Left renal pelvis (tissue), 4 donors: ENCODE results near the gene DEDD2. TPM values are rescaled to one million over a fixed set of nuclear protein-coding genes. Genes with fewer than 3 reads are reported as not detected.

Experiments
- DNase-seq, 4 donors: peaks; one replicate each; pipeline ENCODE4 v3.0.0-alpha.2; 2013; ENCODE audit warnings: low read depth in 4 of 4, low spot score in 3 of 4
- polyA plus RNA-seq, 4 donors: library from polyadenylated mRNA; unstranded; fragments of 120-200 nt; gene quantifications; one replicate each; pipeline ENCODE4 v1.2.1, GENCODE V29; 2013; ENCODE audit not compliant: insufficient read length in 4 of 4

The DEDD2 gene
- polyA plus RNA-seq, 4 donors: 15.9 to 33.8 (median 23.1) TPM

- DNase-seq: no peak
Measured at GRCh38 chr19:42249149-42249750, 31.8 kb upstream of the DEDD2 start.

GRCh38 chr19:42248270-42249148 lies 31.0 kb upstream of the DEDD2 start:
- no peak for DNase-seq

- DNase-seq: no peak
Measured at GRCh38 chr19:42247640-42248199, 30.2 kb upstream of the DEDD2 start.

GRCh38 chr19:42246922-42247639 lies 29.6 kb upstream of the DEDD2 start:
- no peak for DNase-seq

GRCh38 chr19:42246143-42246921 lies 28.9 kb upstream of the DEDD2 start:
- no peak for DNase-seq

- DNase-seq: no peak
Measured at GRCh38 chr19:42245231-42245630, 27.8 kb upstream of the DEDD2 start.

GRCh38 chr19:42244347-42245220 lies 27.1 kb upstream of the DEDD2 start:
- peak in 2 of 4 donors; percentile 88 to 91 for DNase-seq

GRCh38 chr19:42242512-42243409 lies 25.3 kb upstream of the DEDD2 start, which contains the start of gene GSK3A:
GSK3A (minus strand) TSS chr19:42242602; CDS start chr19:42242465, 137 bp downstream.
- peak; percentile 96 to 99 (median 98) for DNase-seq

- no peak for DNase-seq
Measured at GRCh38 chr19:42242069-42242511, 24.6 kb upstream of the DEDD2 start.

- DNase-seq: no peak
Measured at GRCh38 chr19:42241279-42241678, 23.8 kb upstream of the DEDD2 start.

GRCh38 chr19:42239544-42240220 lies 22.2 kb upstream of the DEDD2 start:
- no peak for DNase-seq

GRCh38 chr19:42235181-42235580 lies 17.7 kb upstream of the DEDD2 start:
- no peak for DNase-seq

GRCh38 chr19:42234364-42234763 lies 16.9 kb upstream of the DEDD2 start:
- DNase-seq: no peak

- no peak for DNase-seq
Measured at GRCh38 chr19:42233678-42234292, 16.3 kb upstream of the DEDD2 start.

- DNase-seq: no peak
Measured at GRCh38 chr19:42233106-42233505, 15.6 kb upstream of the DEDD2 start.

GRCh38 chr19:42232435-42232834 lies 15.0 kb upstream of the DEDD2 start:
- no peak for DNase-seq

GRCh38 chr19:42230571-42230970 lies 13.1 kb upstream of the DEDD2 start:
- DNase-seq: no peak
